Activated CD8-positive, alpha-beta memory T cell treated with anti-CD3 and anti-CD28 coated beads for 24 hours (primary cell): ENCODE results near the gene TRERF1.
"Not testable (repeated sequence)": the region's sequence is repeated elsewhere in the genome, so short reads cannot be mapped to it uniquely, and the experiment has no call there.

Source experiments
- DNase-seq: peaks from one replicate; pipeline ENCODE4 v3.0.0-alpha.2; 2020

The TRERF1 gene, protein sequence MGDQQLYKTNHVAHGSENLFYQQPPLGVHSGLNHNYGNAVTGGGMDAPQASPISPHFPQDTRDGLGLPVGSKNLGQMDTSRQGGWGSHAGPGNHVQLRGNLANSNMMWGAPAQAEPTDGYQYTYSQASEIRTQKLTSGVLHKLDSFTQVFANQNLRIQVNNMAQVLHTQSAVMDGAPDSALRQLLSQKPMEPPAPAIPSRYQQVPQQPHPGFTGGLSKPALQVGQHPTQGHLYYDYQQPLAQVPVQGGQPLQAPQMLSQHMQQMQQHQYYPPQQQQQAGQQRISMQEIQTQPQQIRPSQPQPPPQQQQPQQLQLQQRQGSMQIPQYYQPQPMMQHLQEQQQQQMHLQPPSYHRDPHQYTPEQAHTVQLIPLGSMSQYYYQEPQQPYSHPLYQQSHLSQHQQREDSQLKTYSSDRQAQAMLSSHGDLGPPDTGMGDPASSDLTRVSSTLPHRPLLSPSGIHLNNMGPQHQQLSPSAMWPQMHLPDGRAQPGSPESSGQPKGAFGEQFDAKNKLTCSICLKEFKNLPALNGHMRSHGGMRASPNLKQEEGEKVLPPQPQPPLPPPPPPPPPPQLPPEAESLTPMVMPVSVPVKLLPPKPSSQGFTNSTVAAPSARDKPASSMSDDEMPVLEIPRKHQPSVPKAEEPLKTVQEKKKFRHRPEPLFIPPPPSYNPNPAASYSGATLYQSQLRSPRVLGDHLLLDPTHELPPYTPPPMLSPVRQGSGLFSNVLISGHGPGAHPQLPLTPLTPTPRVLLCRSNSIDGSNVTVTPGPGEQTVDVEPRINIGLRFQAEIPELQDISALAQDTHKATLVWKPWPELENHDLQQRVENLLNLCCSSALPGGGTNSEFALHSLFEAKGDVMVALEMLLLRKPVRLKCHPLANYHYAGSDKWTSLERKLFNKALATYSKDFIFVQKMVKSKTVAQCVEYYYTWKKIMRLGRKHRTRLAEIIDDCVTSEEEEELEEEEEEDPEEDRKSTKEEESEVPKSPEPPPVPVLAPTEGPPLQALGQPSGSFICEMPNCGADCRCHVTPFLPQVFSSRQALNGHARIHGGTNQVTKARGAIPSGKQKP (N-terminal part only)

GRCh38 chr6:42451333-42452170 is at the start of gene TRERF1:
TRERF1 (minus strand) TSS chr6:42451926; CDS start chr6:42269590, 182,336 bp downstream.
- DNase-seq, result peak; percentile 82

- no peak for DNase-seq
Measured at GRCh38 chr6:42498473-42499128, 46.9 kb upstream of the TRERF1 start.

GRCh38 chr6:42493914-42494539 is 42.3 kb upstream of the TRERF1 start:
- DNase-seq, result no peak

- DNase-seq, result no peak
Measured at GRCh38 chr6:42488129-42488528, 36.4 kb upstream of the TRERF1 start.

DNA sequence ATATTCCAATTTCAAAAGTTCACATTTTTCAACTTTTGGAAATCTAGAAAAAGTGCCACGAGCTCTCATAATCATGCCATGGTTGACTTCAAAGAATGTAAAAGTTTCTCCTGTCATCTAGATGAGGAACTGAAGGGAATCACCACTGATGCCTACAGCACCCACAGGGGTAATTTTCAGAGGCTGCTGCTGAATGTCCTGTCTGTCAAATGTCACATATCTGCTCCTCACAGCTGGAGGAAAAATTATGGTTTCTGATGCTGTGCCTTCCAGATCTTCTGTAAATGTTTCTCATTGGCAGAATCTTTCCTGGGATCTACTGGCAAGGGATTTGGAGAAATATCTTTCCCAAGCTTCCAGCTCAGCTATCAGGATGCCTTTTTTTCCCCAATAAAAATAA is 32.5 kb upstream of the TRERF1 start:
- DNase-seq, result no peak

GRCh38 chr6:42482174-42482573 is 30.4 kb upstream of the TRERF1 start:
- DNase-seq, result no peak

DNA sequence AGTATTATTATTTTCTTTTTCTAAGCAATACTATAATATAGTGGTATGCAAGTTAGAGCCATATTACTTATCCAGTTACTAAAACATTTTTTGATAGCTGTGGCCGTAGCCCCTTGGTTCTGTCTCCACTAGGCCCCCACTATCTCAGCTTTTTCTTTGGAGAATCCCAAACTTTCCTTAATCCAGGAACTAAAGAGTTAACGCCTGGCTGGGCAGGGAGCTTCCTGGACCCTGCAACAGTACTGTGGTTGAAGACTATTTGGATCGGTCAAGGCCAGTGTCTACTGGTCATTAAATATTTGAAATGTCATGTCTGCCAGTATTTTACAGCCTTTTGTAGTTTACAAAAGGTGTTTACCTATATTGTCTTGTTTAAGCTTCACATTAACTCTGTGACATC is 20.0 kb upstream of the TRERF1 start:
- DNase-seq, result no peak

DNA sequence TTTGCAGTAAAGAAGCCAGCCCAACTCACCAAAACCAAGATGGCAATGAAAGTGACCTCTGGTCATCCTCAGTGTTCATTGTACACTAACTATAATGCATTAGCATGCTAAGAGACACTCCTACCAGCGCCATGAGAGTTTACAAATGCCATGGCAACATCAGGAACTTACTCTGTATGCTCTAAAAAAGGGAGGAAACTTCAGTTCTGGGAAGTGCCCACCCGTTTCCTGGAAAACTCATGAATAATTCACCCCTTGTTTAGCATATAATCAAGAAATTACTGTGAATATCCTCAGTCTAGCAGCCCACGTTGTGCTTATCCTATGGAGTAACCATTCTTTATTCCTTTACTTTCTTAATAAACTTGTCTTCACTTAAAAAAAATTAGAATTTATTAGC is 19.4 kb upstream of the TRERF1 start:
- DNase-seq, result no peak

- no peak for DNase-seq
Measured at GRCh38 chr6:42468273-42468672, 16.5 kb upstream of the TRERF1 start.

GRCh38 chr6:42467651-42468050 is 15.9 kb upstream of the TRERF1 start:
- no peak for DNase-seq

DNA sequence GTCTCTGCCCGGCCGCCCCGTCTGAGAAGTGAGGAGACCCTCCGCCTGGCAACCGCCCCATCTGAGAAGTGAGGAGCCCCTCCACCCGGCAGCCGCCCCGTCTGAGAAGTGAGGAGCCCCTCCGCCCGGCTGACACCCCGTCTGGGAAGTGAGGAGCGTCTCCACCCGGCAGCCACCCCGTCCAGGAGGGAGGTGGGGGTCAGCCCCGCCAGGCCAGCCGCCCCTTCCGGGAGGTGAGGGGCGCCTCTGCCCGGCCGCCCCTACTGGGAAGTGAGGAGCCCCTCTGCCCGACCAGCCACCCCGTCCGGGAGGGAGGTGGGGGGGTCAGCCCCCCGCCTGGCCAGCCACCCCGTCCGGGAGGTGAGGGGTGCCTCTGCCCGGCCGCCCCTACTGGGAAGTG is 14.7 kb upstream of the TRERF1 start:
- not testable (repeated sequence) for DNase-seq

GRCh38 chr6:42462474-42462972 is 10.8 kb upstream of the TRERF1 start:
- no peak for DNase-seq

DNA sequence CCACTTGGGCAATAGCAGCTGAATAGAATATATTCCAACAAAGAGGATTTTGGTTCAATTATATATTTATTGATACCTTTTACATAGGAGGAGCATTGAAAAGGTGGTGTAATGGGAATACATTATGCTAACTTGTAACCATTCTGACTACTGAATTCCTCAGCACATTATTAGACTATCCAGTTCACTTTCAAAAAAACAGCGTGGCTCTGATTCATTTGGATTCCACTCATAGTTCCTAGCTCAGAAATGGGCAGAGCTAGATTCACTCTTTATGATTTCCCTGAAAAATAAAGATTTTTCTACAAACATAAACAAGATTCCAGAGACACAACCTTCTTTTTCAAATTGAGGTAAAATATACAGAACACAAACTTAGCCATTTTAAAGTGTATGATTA is 9.2 kb upstream of the TRERF1 start:
- DNase-seq, result no peak

DNA sequence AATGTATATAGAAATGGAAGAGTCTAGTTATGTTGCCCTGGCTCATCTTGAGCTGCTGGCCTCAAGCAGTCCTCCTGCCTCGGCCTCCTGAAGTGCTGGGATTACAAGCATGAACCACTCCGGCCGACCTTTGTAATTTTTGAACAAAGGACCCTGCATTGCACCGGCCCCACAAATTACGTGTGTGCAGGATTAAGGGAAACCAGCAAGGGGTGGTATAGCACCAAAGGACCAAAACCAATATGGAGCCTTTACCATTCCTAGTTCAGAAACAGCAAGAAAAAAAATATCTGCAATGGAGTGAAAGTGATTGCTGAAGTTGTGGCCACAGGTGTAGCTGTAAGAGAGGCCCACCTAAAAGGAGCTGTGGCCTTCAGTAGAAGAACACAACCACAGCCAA is 8.2 kb upstream of the TRERF1 start:
- no peak for DNase-seq

DNA sequence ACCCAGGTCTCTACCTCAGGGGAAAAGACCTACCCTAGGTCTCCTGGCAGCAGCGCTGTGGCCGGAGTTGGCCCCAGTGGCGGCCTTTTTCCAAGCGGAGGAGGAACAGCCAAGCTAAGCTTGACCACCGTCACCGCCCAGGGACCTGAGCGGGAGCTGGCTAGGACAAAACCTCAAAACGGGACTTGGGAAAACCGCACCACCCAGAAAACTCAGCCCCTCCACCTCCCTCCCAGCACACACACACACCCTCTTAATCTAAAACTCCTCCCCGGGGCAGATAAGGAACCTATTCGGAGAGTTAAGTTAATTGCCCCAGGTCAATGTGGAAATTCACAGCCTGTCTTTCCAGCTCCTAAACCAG is 2.7 kb upstream of the TRERF1 start:
- no peak for DNase-seq

- DNase-seq, result peak; percentile 67
Measured at GRCh38 chr6:42453654-42454427, 2.1 kb upstream of the TRERF1 start.

DNA sequence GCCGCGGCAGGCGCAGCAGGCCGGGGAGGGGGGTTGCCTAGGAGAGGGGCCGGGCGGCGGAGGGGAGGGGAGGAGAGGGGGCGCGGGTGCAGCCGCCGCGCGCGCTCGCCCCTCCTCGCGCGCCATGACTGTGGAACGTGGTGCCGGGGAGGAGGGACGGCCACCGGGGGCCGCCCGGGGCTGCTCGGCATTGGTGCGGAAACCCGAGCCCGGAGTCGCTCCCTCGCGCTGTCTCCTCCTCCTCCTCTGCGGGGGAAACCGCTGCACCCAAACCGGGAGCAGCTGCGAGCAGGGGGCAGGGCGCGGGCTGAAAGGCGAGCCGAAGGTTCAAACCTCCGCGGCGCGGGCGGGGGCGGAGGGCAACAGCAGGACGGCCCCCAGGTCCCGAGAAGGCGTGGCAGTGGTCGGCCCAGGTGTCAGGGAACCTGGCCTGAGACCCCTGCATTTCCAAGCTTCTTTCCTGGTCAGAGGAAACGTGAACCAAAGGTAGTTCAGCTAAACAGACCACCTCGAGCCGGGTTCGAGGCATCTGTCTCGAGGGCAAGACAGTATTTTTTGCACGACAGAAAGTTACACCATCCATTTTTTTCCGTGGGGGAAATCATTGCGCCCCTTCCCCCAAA is 1.4 kb upstream of the TRERF1 start:
- DNase-seq, result no peak

- peak; percentile 90 for DNase-seq
Measured at GRCh38 chr6:42452171-42453030, 675 bp upstream of the TRERF1 start.
